Stomach (tissue), 4 donors: Measurements from ENCODE around the gene ACKR3.

ENCODE experiments used
- CTCF ChIP-seq, 7 experiments: fragments of 450-650 bp in 4 of 7; fragments of 200-600 bp in 3 of 7; sonication (generic) in 3 of 7; IDR thresholded peaks; one replicate each; pipeline ENCODE4 v1.5.1; 2016 to 2019; ENCODE audit warnings: antibody characterized with exemption in 7 of 7, control low read depth in 2 of 7, mild to moderate bottlenecking in 1 of 7
- POLR2A ChIP-seq, 4 donors: fragments of 450-650 bp; IDR thresholded peaks; one replicate each; pipeline ENCODE4 v1.6.1; 2016; ENCODE audit warnings: antibody characterized with exemption in 4 of 4, control low read depth in 2 of 4, mild to moderate bottlenecking in 1 of 4, moderate library complexity in 1 of 4
- POLR2AphosphoS5 ChIP-seq, 3 donors: sonication (generic); formaldehyde crosslinking; IDR thresholded peaks; one replicate each; pipeline ENCODE4 v1.6.1; 2016; ENCODE audit warnings: antibody characterized with exemption in 3 of 3

GRCh38 chr2:236523249-236523648, 46.4 kb upstream of the ACKR3 start:
- TF ChIP-seq POLR2A (IDR thresholded peaks at IDR 0.05) (no peak), POLR2AphosphoS5 (IDR thresholded peaks at IDR 0.05) (no peak), CTCF (IDR thresholded peaks at IDR 0.05) (no peak)
